K562 (cell line): ENCODE data around the gene ITGAV. TPM values are rescaled to one million over a fixed set of nuclear protein-coding genes. Genes with fewer than 3 reads are reported as not detected.

Experiments used
- EGR1 ChIP-seq: fragments of 450-650 bp; conservative IDR thresholded peaks from 2 replicates; pipeline ENCODE4 v1.6.1; 2017; ENCODE audit warnings: mild to moderate bottlenecking
- FOXP1 ChIP-seq: sonication (generic); formaldehyde crosslinking; IDR thresholded peaks from 2 replicates; pipeline ENCODE4 v1.8.0; 2022; ENCODE audit warnings: mild to moderate bottlenecking, missing genetic modification reagents
- HNRNPL ChIP-seq: fragments of 200-400 bp; formaldehyde crosslinking; IDR thresholded peaks from 2 replicates; pipeline ENCODE4 v1.6.1; 2017; ENCODE audit warnings: low read depth, mild to moderate bottlenecking, low read length
- KDM1A ChIP-seq, 2 experiments: fragments of 450-650 bp; IDR thresholded peaks; 2 replicates each; pipeline ENCODE4 v1.6.1; 2016; ENCODE audit warnings: mild to moderate bottlenecking in 2 of 2
- NCOA6 ChIP-seq: fragments of 450-650 bp; IDR thresholded peaks from 2 replicates; pipeline ENCODE4 v1.6.1; 2017; ENCODE audit warnings: mild to moderate bottlenecking
- PHF20 ChIP-seq: fragments of 450-650 bp; IDR thresholded peaks from 2 replicates; pipeline ENCODE4 v1.6.1; 2018; ENCODE audit not compliant: partially characterized antibody
- POLR2H ChIP-seq: IDR thresholded peaks from 2 replicates; pipeline ENCODE4 v1.6.1; 2016; ENCODE audit warnings: missing genetic modification characterization, low read depth, mild to moderate bottlenecking, control low read depth, missing compliant biosample characterization, moderate library complexity
- POLR3G ChIP-seq: IDR thresholded peaks from 2 replicates; pipeline ENCODE4 v1.6.1; 2011; ENCODE audit not compliant: insufficient read length, insufficient replicate concordance; ENCODE audit errors: extremely low read depth
- RFX1 ChIP-seq: fragments of 450-650 bp; IDR thresholded peaks from 2 replicates; pipeline ENCODE4 v1.6.1; 2016; ENCODE audit warnings: mild to moderate bottlenecking, moderate library complexity
- SAP30 ChIP-seq: fragments of 200-600 bp; sonication (generic); IDR thresholded peaks from 2 replicates; pipeline ENCODE4 v1.6.1; 2012; ENCODE audit warnings: borderline replicate concordance, low read depth, mild to moderate bottlenecking, moderate library complexity, low read length, control low read depth, inconsistent platforms; ENCODE audit not compliant: insufficient read depth, poor library complexity, severe bottlenecking
- SMAD1 ChIP-seq: fragments of 150-350 bp; IDR thresholded peaks from 2 replicates; pipeline ENCODE4 v1.6.1; 2014; ENCODE audit warnings: low read length, low read depth; ENCODE audit not compliant: partially characterized antibody
- SMC3 ChIP-seq: conservative IDR thresholded peaks from 2 replicates; pipeline ENCODE4 v1.6.1; 2011; ENCODE audit warnings: low read depth, low read length, improper control_type of control experiment; ENCODE audit not compliant: insufficient read depth
- WHSC1 ChIP-seq: IDR thresholded peaks from one replicate; pipeline ENCODE4 v1.6.1; 2012; ENCODE audit warnings: low read length, control low read depth, inconsistent platforms
- ZEB2 ChIP-seq: fragments of 450-650 bp; IDR thresholded peaks from 2 replicates; pipeline ENCODE4 v1.6.1; 2016
- ZFP30 ChIP-seq: fragments of 250-450 bp; sonication (Bioruptor Pico); IDR thresholded peaks from 2 replicates; pipeline ENCODE4 v1.8.0; 2022; ENCODE audit warnings: moderate library complexity, mild to moderate bottlenecking, inconsistent platforms, borderline replicate concordance
- ZFP91 ChIP-seq: sonication (generic); formaldehyde crosslinking; IDR thresholded peaks from 2 replicates; pipeline ENCODE4 v1.8.0; 2022; ENCODE audit warnings: mild to moderate bottlenecking, missing genetic modification reagents
- ZNF165 ChIP-seq: fragments of 250-450 bp; sonication (Bioruptor Pico); IDR thresholded peaks from 2 replicates; pipeline ENCODE4 v1.4.0; 2020; ENCODE audit warnings: borderline replicate concordance
- ZNF212 ChIP-seq: fragments of 450-650 bp; formaldehyde crosslinking; IDR thresholded peaks from 2 replicates; pipeline ENCODE4 v1.4.0; 2020; ENCODE audit warnings: mild to moderate bottlenecking
- ZNF445 ChIP-seq: fragments of 250-450 bp; sonication (Bioruptor Pico); IDR thresholded peaks from 2 replicates; pipeline ENCODE4 v1.4.0; 2020; ENCODE audit warnings: low read depth, mild to moderate bottlenecking, moderate library complexity
- ZNF75A ChIP-seq: fragments of 450-650 bp; formaldehyde crosslinking; IDR thresholded peaks from 2 replicates; pipeline ENCODE4 v1.4.0; 2020; ENCODE audit warnings: mild to moderate bottlenecking
- polyA plus RNA-seq, 8 experiments: library from polyadenylated mRNA; depleted of rRNA in 4 of 8; stranded (reverse) in 5 of 8; unstranded in 3 of 8; fragments of >200 nt; fragmentation: Nextera tagmentation in 2 of 8; fragmentation: Illumina TruSeq in 1 of 8; extraction: Ambion mirVana in 2 of 8; extraction: Trizol in 1 of 8; gene quantifications; 2 replicates each; pipeline versions ENCODE4 v1.2.1 to v1.2.3, GENCODE V29; 2011 to 2014; ENCODE audit warnings: inconsistent platforms in 1 of 8, missing spikeins in 1 of 8
- total RNA-seq, 7 experiments: library from RNA; depleted of rRNA in 6 of 7; stranded (reverse); fragments of >200 nt in 6 of 7; fragmentation: Illumina TruSeq in 2 of 7; extraction: Trizol in 2 of 7; gene quantifications; 2 replicates each; pipeline versions ENCODE4 v1.2.1 to v1.2.3, GENCODE V29; 2011 to 2021; ENCODE audit warnings: low replicate concordance in 1 of 7
- TF ChIP-seq, protein P1 (sequence below): fragments of 250-450 bp; sonication (Bioruptor Pico); IDR thresholded peaks from 2 replicates; pipeline ENCODE4 v1.5.0; 2021; ENCODE audit warnings: mild to moderate bottlenecking, moderate library complexity

The ITGAV gene
- total and polyA plus RNA-seq, 9 of the 15 experiments (the other 6 are each of a cell fraction or from before 2014, with no cell fraction given), result 3.7 to 17.7 (median 10.7) TPM

- TF ChIP-seq, protein P1, sequence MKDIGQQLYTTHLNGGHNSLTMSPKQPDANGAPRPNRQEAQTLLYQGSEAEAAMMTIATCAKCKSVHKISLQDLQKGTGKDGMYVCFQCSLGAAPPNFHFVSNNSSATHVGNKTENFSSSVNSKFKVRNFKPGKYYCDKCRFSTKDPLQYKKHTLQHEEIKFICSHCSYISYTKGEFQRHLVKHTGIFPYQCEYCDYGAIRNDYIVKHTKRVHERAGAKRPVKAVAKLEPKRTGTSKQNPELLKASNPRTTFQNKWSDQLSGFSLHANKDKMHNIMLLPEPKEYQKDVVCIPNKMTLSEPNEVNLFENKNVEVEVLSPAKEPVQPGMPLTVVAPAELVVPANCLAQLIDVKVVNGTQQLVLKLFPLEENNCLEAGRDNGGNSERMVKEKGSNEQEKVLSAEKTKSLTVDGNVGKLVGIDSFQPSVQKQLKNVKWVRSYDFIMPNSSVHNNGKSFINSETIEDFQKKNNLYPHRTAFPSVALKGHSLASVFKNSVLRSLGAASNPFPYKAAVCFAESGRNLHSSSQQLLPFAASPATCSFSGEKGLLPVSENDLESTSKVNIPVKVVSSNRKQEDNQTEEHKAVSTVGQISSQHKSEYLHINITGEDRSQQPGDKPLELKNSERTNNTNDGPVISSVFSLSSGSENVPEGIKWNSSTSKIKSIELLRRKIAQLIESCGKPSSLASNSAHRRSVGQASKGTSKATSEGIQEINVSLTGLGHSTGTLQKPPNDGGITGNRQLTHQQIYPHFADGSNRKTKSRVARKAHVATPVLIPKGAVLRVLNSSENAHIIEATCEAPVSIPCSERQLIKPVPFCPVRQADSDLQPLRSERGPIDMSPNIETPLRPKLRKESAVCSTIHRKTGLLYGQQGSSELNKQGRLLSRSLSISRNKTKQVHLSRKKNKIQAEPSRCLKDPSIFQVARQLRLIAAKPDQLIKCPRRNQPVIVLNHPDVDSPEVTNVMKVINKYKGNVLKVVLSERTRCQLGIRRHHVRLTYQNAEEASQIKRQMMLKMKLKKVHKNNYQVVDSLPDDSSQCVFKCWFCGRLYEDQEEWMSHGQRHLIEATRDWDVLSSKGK, result no peak
- TF ChIP-seq SMAD1 (no peak), ZEB2 (peak; percentile 87), ZNF165 (CRISPR knock-in tag) (no peak), POLR3G (no peak), WHSC1 (no peak), SMC3 (no peak), RFX1 (no peak), PHF20 (peak; percentile 85), ZNF445 (CRISPR knock-in tag) (no peak), NCOA6 (no peak; the same call in 1 of the 2 replicates), SAP30 (peak; percentile 76), ZNF212 (CRISPR knock-in tag) (no peak), ZFP91 (CRISPR knock-in tag) (no peak), EGR1 (peak; percentile 89), HNRNPL (peak; percentile 57; the same call in 1 of the 2 replicates), ZNF75A (CRISPR knock-in tag) (no peak), KDM1A (IDR thresholded peaks at IDR 0.05) (no peak), ZFP30 (CRISPR knock-in tag) (no peak), FOXP1 (CRISPR knock-in tag) (peak; percentile 87), POLR2H (tag) (peak; percentile 90)
Measured at GRCh38 chr2:186589612-186590349, at the start of gene ITGAV (continued).
